DMS114 treated with DMSO at 0.1 percent for 48 hours (cell line): ENCODE measurements around the gene MED17.
"Not testable (repeated sequence)": the region's sequence is repeated elsewhere in the genome, so short reads cannot be mapped to it uniquely, and the experiment has no call there.

Experiments
- DNase-seq: peaks from one replicate; lab custom pipeline; 2025; ENCODE audit not compliant: unreplicated experiment; lab: John Stamatoyannopoulos, UW

Gene MED17

DNA sequence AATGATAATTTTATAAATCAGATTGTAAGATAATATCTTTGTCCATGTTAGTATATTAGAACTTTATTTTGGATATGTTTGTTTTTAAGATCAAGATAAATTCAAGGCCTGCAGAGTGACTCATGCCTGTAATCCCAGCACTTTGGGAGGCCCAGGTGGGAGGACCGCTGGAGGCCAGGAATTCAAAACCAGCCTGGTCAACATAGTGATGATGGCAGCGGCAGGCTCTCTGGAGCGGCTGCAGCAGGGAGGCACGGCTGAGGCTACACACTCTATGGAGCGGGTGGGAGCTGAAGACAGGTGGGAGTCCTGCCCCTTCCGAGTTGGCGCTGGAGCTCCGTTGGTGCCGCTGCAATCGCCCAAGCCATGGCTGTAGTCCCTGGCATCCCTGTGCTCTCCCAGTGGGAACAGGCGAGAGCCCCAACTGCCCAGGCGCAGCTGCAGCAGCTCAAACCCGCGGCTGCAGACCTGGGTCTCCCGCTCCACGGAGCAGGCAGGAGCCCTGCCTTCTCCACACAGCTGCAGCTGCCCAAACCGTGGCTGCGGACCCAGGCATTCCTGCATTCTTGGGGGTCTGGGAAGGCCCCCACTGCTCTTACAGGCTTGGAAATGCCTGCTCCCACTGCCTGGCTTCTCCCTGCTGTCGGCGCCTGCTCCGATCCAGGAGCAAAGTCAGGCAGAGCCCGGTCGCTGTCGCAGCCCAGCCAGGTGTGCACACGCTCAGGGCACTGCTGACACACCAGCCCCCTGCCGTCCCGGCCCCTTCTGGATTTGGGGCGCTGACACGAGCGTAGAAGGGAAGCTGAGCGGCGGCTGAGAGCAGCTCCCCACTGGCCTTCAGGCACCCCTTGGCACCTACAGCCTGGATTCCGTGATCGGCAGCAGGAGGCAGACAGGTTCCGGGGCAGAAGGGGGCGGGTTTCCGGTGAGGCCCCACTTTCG is 25.9 kb upstream of the MED17 start:
- no peak for DNase-seq

DNA sequence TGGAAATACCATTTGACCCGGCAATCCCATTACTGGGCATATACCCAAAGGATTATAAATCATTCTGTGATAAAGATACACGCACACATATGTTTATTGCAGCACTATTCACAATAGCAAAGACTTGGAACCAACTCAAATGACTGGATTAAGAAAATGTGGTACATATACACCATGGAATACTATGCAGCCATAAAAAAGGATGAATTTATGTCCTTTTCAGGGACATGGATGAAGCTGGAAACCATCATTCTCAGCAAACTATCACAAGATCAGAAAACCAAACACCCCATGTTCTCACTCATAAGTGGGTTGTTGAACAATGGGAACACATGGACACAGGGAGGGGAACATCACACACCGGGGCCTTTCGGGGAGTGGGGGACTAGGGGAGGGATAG is 25.0 kb upstream of the MED17 start:
- not testable (repeated sequence) for DNase-seq

DNA sequence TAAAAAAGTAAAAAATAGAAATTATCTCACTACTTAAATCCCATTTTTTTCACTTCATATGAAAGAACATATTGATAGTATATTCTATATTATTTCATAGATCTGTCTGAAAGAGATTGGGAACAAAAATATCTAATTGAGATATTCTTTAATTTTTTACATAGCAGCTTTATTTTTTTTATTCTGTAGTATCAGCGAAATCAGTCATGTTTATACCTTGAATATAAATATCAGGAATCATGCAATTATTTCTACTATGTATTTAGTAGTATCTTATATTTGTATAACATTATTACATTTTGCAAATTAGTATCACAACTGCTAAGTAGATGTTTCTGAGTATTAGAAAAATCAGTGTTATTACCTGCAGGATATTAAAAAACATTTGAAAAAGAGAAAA is 22.2 kb upstream of the MED17 start:
- DNase-seq = no peak

DNA sequence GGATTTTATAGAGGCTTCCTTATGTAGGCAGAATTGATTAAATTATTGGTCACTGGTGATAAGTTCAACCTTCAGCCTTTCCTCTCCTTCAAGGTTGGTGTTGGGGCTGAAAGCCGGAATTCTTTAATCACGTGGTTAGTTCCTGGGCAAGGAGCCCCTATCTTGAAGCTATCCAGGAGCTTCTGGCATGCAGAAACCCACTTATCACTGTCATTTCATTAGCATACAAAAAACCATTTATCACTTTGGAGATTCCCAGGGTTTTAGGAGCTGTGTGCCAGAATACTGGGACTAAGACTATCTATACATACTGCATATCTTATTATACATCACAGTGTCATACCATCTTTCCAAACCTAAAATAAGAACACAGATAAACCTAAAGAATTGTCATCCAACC is 18.5 kb upstream of the MED17 start:
- no peak for DNase-seq

DNA sequence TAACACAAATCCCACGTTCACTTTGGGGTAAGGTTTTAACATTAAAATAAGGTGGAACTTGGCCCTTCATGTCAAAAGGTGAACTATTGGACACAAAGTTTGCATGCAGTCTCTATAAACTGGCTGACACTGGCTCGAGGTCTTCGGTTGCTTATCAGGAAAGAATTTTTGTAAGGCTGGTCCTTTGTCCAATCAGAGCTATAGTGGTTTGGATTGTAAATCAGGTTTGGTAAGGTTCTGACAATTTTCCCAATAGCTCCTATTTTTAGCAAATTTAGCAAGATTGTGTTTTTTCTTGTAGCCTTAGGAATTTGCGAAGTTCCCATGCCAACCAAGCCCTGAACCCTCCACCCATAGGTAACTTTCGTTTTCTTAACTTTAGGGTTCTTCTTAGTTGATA is 17.6 kb upstream of the MED17 start:
- no peak for DNase-seq

DNA sequence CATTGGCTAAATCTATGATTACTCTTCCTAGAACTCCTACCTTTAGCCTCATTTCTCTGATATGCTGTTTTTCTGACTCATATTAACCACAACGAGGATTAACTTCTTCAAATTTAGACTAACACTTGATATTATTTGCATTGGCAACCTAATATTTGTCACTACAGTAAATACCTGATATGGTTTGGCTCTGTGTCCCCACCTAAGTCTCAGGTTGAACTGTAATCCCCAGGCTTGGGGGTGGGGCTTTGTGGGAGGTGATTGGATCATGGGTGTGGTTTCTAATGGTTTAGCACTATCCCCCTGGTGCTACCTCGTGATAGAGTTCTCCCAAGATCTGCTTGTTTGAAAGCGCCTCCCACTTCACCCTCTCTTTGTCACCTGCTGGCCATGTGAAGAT is 17.1 kb upstream of the MED17 start:
- DNase-seq = no peak

DNA sequence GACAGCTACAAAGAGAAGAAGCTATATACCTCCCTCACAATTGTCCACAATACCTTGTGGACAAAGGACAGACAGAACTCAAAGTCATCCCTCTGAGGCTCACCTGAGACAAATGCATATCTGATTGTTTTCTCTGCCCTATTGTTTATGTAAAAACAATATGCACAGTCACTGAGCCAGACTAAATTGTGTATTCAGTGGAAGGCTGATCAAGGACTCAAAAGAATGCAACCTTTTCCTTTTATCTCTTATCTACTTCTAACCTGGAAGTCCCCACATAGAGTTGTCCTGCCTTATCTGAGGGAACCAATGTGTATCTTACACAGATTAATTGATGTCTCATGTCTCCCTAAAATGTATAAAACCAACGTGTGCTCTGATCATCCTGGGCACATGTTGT is 13.9 kb upstream of the MED17 start:
- DNase-seq = no peak

DNA sequence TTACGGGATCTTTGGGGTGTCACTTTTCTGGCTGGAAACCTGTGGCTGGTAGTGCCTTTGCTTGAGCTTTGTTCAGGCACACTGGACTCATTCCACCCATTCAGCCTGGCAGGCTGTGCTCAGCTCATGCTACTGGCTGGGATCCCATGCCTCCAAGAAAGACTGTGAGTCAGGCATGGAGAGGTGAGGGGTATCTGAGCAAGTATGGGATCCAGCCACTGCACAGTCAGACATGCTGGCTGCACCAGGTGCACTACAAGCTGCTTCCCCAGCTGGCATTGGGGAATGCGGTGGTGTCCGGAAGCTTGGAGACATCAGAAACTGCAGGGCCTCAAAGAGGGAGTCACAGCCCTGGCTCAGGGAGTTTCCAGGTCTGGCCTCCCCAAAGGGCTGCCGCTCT is 12.0 kb upstream of the MED17 start:
- DNase-seq = no peak

DNA sequence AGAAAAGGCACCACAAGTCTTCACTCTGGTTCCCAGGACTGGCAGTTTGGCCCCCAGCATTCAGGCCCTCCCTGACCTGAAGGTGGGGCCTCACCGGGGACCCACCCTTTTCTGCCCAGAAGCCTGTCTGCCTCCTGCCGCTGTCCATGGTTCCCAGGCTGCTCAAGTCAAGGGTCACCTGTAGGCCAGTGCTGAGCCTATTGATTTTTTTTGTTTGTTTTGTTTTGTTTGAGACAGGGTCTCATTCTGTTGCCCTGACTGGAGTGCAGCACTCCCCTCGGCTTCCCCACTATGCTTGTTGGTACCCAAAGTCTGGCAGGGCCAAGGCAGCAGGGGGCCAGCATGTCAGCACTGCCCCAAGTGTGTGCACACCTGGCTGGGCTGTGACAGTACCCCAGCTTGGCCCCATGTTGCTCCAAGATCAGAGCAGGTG is 11.0 kb upstream of the MED17 start:
- DNase-seq = no peak

DNA sequence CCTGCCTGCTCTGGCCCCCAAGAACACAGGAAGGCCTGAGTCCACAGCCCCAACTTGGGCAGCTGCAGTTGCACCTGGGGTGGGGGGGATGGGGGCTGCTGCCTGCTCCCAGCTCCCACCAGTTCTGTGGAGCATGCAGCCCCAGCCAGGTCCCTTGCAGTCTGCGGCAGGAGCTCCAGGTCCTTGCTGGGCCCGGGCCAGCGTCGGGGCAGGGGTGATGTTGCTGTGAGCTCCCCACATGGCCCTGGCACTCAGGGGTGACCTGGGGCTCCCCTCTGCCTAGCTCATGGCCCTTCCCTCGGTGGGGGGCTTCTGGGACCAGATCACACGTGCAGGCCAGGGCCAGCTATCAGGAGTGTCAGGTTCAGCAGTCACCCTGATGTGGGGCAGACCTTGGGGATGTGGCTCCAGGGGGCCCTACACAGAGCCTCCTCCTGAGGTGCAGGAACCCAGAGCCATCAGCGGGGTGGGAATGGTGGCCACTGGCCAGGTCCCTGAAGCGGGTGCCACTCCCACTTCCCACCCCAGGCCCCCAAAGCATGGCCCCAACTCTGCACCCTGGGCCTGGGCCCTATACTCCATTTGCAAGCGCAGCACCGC is 10.4 kb upstream of the MED17 start:
- DNase-seq = no peak

DNA sequence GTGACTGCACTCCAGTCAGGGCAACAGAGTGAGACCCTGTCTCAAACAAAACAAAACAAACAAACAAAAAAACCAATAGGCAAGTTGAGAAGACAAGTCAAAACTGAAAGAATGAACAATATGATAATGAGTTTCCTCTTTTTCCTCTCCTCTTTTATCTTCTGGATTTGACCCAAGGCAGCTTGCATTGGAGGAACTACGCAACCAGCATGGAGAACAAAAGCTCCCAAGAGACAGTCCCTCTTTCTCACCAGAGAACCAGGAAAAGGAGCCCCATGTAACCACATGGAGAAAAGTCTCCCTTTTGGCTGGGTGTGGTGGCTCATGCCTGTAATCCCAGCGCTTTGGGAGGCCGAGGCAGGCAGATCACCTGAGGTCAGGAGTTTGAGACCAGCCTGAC is 9.5 kb upstream of the MED17 start:
- not testable (repeated sequence) for DNase-seq

DNA sequence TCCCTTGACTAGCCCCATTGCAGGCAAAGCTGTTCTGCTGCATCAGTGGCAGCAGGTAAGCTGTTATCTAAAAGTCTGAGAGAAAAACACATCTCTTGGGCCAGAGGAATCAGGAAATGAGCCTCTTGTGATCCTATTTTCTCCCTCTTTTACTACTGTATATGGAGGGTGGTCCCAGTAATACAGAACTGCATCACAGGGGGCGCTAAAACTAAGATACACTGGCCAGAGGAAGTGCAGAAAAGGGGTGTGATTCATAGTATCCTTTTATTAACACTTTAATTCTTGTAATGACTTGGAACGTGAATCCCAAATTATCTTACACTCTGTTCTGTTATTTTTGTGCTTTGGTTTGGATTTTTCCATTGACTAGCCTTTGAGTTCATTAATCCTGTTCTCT is 8.8 kb upstream of the MED17 start:
- DNase-seq = no peak

DNA sequence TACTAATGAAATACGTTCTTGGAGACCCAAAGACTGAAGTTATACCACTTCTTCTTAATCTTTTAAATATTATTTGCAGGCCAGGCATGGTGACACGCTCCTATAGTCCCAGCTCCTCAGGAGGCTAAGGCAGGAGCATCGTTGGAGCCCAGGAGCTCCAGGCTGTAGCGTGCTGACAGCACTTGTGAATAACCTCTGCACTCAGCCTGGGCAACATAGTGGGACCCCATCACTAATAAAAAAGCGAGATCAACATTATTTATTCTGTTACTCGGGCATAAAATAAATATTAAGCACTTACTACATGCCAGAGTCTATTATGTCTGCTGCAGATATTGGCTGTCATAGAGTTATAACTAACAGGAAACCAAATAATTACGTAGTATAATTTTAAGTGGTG is 720 bp upstream of the MED17 start:
- DNase-seq = no peak

DNA sequence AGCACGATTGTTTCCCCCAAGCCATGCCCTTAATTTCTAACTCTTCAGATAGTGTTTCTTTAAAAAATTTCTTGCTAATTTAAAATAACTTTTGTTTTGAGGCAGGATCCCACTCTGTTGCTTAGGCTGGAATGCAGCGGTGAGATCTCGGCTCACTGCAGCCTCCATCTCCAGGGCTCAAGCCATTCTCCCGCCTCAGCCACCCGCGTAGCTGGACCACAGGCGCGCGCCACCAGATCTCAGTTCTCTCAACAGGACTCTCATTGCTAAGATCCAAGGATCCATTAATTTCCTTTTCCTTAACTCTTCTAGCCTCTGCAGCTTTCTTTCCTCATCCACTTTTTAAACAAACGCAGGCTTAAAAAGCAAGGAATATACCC is 327 bp upstream of the MED17 start:
- no peak for DNase-seq

DNA sequence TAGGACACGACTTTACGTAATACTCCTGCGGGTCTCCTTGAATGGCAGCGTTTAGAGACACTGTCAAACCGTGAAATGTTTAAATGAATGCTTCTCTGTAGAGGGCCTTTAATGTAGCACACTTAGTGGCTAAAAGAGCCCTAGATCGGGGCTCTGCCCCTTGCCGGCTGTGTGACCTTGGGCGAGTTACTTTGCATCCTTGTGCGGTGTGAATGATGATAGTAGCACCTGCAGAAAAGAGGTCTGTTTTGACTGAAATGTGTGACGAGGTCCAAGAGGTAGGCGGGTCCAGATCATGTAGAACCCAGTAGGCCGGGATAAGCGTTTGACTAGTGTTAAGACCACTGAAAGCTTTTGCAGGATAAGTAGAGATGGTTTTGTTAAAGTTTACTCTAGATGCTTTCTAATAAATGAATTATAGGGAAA is 866 bp downstream of the MED17 start:
- no peak for DNase-seq

DNA sequence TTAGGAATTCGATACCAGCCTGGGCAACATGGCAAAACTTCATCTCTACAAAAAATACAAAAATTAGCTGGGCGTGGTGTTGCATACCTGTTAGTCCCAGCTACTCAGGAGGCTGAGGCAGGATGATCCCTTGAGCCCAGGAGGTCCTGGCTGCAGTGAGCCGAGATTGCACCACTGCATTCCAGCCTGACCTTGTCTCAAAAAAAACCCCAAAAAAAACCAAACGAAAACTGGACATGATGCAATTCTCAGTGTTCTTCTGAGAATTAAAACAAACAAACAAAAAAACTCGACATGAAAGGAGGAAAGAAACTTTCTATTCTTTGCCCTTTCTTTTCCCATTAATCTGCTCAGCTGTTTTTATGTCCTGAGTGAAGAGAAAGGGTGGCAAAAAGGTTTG is 7.4 kb downstream of the MED17 start:
- no peak for DNase-seq

DNA sequence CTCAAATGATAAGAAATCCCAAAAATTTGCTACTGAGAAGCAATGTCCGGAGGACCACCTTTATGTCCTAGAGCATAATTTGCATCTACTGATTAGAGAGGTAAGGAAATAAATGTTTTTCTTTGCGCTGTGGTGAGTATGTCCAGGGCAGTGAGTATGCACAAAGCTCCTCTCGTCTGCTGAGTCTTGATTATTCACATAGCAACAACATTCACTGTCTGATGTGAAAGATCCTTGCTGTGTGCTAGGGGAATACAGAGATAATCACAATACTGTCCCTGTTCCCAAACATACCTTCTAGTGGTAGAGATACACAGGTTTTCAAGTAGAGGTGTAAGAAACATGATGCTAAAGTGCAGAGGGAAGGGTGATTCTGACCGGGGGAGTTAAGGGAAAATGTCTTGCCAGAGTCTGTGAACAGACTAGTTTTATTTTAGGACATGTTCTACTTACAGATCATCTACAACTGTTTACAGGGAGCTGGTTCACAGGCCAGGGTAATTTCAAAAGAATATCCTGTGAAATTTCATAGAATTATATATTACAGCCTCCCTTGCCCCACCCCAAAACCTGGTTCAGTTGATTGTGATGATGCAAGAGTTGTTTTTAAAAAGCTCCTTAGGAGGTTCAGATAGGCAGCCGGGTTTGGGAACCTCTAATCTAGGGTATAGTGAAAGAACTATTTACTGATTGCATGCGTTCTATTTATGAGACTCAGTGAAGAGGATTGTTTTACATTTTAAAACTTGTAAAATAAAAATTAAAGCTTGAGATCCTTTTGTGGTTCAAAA is 12.6 kb downstream of the MED17 start:
- no peak for DNase-seq

DNA sequence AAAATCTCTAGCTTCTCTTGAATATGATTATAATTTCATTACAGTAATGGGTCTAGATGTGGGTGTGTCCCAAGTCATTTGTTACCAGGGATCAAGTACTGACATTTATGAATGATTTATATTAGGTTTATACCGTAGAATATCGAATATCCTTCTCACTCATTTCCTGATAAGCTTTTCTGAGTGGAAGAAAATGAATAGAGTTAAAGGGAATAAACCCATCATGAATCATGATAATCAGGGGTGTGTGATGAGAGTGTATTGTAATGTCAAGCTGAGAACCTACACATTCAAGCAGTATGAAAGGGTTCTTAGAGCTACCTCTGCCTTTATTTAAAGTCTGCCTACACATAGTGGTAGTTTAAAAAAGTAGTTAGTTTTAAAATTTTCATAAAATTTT is 17.3 kb downstream of the MED17 start:
- no peak for DNase-seq

DNA sequence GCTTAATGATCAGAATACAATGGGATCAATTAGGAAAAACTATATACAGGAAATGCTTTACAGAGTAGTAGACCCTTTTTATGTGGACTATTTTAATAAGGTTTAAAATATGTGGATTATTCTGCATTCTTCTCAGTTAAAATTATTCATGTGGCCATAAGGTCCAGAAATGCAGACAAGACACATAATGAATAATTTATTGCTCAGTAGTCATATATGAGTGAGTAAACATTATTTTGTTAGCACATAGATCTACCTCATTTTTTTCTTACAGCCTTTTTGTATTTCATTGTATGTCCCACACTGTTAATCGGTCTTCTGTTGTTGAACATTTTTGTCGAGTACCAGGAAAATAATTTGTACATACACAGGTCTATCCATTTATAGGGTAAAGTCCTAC is 20.8 kb downstream of the MED17 start:
- no peak for DNase-seq

DNA sequence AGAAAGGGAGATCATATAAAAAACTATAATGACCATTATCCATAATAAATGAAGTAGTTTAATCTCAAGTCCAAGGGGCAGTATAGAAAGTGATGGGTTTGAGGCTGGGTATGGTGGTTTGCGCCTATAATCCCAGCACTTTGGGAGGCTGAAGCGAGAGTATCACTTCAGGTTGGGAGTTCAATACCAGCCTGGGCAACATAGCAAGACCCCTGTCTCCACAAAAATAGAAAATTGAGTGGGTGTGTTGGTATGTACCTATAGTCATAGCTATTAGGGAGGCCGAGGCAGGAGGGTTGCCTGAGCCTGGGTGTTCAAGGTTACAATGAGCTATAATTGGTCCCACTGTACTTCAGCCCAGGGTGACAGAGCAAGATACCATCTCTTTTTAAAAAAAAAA is 23.9 kb downstream of the MED17 start:
- no peak for DNase-seq

DNA sequence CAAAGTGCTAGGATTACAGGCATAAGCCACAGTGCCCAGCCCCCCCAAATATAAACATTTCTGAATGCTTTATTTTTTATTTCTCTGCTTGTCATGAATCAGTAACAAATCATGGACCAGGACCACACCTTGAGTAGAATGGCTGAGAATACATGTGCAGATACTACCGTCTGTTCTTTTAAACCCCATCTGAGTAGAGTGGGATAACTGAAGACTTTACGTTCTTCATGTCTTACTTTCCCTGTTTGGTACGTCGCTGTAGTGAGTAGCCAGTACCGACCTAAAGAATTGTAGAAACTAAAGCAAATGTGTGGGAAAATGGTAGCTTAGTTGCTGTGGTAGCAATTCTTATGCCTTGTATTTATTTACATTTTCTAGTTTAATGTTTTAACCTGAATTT is 29.9 kb downstream of the MED17 start:
- no peak for DNase-seq
